Colon (tissue), 2 donors: Measurements from ENCODE around the gene MTFR1L.

Source experiments
- FAIRE-seq: peaks from 2 replicates; lab custom pipeline; 2012; peaks lifted over from hg19 to GRCh38; lab: Jason Lieb, UNC
- donor health status: control.
- donor health status: control.

The MTFR1L gene

DNA sequence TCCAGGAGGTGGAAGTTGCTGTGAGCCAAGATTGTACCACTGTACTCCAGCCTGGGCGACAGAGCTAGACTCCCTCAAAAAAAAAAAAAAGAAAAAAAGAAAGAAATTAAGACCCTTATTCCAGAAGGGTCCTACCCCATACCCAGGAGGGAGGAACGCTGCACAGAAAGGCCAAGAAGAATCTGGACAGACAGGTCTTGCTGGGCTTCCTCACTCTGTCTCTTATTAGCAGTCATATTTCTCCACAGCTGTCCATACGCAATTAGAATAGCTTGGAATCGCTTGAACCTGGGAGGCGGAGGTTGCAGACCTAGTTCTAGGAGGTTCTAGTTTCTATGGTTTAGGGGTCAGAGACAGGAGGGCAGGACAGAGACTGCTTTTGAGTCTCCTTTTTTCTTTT, 58.9 kb downstream of the MTFR1L start:
- FAIRE-seq, result no peak

DNA sequence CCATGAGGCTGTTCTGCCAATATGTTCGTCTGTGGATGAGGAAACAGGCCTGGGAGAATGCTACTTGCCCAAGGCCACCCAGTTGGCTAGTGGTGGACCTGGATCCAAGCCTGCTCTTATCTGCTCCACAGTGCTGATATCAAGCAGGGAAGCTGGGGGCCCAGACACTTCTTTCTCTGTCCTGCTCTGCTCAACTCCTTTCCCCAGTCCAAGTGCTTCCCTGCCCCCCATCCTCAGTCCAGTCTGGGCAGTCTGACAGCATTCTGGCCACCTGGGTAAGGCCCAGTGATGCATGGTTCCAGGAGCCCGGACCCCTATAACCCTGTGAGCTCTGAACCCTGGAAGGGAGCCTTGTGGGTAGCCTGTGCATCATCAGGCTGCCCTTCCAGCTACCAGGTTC, 59.9 kb downstream of the MTFR1L start:
- FAIRE-seq, result no peak

GRCh38 chr1:25880518-25880917, 60.8 kb downstream of the MTFR1L start:
- FAIRE-seq, result no peak

- FAIRE-seq, result no peak
These were observed 61.5 kb downstream of the MTFR1L start for GRCh38 chr1:25881266-25881665.
